Measurements from ENCODE around the gene ADORA2B.

- TF ChIP-seq EZH2 (IDR thresholded peaks at IDR 0.05; ENCODE audit: insufficient read depth, low read length) = no peak
- TF ChIP-seq CTCF (IDR thresholded peaks at IDR 0.05; ENCODE audit: insufficient read depth, low read depth, low read length) = no peak
These were observed 9.0 kb upstream of the ADORA2B start for GRCh38 chr17:15935891-15936290.
